ENCODE data around the gene SIX2. TPM values are rescaled to one million over a fixed set of nuclear protein-coding genes. Genes with fewer than 3 reads are reported as not detected.

SIX2 gene
- total RNA-seq, 1 donor from 2014 or later: 0.40 TPM

Other genes starting within 250 kb of the SIX2 start
- gene SIX3, start 67.8 kb downstream of the SIX2 start, total RNA-seq: not detected

All from left ventricle myocardium superior (tissue), 1 donor.